ENCODE measurements around the gene TREML4.
"Not testable (repeated sequence)": the region's sequence is repeated elsewhere in the genome, so short reads cannot be mapped to it uniquely, and the experiment has no call there.

Gene TREML4, protein sequence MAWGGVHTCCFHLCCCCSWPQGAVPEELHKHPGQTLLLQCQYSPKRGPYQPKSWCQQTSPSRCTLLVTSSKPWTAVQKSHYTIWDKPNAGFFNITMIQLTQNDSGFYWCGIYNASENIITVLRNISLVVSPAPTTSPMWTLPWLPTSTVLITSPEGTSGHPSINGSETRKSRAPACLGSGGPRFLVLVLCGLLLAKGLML

DNA sequence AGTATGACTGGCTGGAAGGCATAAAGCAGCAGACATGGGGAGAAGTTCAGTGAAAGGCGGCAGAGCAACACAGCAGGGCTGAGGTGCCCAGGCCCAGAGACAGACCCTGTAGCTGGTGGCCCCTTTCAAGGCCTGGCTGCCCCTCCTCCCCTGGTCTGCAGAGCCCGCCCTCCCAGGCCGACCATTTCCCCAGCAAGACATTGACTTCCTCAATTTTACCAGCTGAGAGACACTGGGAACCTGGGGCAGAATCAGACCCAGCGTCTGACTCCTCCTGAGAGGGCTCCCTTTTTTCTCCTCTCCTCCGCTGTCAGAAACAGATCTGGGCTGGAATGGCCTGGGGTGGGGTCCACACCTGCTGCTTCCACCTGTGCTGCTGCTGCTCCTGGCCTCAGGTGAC is at the start of gene TREML4:
Gene TREML4, plus strand, starts transcription at position 254 of the 400 bp plus-strand sequence. Its CDS starts 79 bp downstream, at position 333.
- DNase-seq = no peak

DNA sequence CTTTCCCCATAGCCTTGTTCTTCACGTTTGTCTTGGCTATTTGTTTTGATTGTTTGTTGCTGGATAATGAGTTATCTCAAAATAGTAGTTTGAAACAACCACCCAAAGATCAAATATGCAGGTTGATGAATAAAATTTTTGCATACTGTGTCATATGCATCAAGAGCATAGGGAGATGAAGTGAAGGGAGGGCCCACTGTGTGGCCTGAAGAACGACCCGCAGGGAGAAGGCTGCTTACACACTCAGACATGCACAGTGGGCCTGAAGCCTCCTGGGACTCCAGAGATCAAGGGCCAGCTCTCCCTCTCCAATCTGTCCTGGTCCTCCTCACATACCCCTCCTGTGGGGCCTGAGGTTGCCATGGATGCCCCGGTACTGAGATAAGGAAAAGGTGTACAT is 49.0 kb upstream of the TREML4 start:
- no peak for DNase-seq

DNA sequence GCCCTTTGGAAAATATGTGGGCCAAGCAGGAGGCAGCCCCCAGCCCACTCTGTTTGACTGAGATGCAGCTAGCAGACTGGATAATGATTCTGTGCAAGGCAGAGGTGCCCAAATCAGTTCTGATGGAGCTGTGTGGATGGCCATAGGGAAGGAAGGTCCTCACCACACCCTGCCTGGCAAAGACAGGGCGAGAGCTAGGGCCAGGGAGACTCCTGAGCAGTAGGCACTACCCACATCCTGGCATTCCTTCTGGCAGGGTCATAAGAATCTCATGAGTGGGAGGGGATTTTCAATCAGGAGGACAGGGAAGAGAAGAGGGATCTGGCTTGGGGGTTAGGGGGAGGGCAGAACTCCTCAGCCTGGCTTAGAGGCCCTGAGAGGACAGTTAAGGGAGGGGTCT is 46.6 kb upstream of the TREML4 start:
- DNase-seq = peak; percentile 55

DNA sequence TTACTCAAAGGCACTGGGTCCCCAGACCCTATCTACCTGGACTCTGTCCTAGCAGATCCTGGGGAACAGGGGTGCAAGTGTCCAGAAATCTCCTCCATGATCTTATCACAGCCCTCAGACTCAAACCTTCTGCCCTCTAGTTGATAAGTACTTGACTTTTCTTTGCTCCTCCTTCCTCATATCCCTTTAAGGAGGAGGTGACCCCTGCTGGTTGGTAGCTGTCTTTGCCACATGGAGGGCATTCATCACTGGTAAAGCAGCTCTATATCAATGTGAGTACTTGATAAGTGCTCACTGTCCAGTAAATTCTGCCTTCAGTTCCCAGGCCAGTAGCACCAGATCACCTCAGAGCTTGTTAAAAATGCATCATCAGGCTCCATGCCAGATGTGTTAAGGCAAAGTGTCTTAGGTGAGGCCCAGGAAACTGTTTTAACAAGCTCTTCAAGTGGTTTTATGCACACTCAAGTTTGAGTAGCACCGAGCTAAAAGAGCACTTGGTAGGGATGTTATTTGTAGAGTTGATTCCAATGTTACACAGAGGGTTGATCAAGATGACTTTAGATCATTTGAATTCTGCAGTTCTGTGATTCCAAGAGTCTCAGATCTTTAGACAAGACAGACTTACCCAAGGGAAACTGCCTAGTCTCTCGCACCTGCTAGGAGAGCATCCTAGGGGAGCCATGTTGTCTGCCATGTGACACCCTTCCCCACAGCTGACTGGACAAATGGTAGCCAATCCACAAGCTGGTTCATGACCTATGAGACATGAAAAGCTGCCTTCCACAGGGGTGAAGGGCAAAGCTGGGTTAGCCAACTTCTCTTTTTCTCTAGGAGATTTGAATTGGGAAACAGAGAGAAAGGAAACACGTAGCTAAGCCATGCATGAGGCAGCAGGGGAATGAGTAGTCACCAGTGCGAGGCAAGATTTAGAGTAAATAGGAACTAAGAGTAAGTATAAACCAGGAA is 45.8 kb upstream of the TREML4 start:
- peak; percentile 76 for DNase-seq

DNA sequence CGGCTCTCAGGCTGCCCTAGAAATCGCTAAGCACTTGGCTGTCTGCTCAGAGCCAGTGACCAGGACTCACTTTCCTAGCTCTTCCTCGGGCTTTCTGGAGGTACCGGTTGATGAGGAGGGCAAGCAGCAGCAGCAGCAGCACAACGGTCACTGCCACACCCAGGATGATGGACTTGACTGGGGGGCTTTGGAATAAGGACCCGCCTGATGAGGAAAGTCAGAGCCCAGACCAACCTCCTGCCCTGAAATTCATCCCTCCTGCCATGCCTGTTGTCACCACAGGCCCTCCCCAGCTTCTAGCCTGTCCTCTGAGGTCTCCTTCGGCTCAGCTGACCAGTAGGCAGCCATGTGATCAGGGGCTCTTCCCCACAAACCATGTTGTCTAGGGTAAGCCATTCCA is 43.4 kb upstream of the TREML4 start:
- no peak for DNase-seq

DNA sequence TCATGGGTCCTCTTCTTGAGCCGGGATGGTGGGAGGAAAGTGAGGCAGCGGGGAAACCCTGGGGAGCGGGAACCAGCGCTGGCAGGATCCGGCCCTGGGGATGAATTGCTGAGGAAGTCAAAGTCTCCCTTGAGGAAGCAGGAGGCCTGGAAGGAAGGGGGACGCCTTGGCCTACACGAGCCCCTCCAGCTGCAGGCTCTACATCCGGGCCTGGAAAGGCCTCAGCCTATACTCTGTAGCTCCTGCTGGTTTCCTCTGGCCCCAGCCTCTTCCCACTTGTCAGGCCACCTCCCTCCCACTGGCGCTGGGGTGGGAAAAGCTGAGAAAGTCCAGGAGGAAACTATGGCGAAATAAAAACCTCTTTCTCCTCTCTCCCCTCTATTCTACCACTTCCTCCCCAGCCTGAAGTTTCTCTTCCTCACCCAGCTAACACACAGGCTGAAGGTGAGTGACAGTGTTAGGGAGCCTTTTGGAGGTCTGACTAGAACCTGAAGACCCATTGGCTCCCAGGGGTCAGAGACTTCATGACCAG is 42.1 kb upstream of the TREML4 start:
- no peak for DNase-seq

DNA sequence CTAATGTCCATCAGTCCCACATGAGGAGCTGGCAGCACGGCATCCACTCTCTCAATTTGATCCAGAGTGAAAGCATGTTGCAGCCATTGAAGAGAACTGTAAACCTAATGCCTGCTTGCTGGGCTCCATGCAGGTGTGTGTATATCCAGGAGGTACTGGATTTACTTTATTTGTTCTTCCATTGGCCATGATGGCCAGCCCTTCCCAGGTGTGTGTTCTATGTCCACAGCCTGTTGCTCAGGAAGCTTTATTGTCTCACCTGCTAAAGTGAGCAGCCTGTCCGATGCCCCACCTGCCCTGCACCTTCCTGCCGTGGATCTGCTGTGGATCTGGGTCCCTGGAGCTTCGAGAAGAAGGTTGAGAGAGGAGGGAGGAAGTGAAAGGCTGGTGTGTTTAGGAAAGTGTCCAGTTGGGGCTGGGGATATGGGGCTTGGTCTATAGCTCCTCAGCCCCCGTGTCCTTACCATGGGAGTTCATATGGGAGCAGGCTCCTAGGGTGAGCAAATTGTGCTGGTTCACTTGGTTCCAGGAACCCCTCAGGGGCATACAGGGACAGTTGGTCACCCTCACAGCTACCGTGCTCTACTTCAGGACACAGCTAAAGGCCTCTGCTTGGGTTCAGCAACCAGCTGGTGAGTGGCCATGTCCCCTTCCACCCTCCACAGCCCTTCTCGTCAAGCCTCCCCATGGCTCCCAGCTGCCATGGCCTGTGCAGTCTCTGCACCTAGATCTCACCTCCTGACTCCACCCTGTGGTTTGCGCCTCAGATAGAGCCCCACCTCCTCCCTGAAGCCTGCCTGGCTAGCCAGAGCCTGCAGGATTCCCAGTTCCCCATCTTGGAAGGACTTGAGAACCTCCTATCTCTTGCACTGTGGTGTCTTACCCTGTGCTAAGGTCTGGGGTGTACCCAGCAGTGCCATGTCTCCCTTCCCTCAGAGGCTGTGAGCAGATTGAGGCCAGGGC is 39.9 kb upstream of the TREML4 start:
- DNase-seq = no peak

DNA sequence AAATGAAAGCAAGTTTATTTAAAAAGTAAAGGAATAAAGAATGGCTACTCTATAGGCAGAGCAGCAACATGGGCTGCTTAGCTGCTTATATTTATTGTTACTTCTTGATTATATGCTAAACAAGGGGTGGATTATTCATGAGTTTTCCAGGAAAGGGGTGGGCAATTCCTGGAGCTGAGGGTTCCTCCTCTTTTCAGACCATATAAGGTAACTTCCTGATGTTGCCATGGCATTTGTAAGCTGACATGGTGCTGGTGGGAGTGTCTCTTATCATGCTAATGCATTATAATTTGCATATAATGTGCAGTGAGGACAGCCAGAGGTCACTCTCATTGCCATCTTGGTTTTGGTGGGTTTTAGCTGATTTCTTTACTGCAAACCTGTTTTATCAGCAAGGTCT is 39.1 kb upstream of the TREML4 start:
- not testable (repeated sequence) for DNase-seq

DNA sequence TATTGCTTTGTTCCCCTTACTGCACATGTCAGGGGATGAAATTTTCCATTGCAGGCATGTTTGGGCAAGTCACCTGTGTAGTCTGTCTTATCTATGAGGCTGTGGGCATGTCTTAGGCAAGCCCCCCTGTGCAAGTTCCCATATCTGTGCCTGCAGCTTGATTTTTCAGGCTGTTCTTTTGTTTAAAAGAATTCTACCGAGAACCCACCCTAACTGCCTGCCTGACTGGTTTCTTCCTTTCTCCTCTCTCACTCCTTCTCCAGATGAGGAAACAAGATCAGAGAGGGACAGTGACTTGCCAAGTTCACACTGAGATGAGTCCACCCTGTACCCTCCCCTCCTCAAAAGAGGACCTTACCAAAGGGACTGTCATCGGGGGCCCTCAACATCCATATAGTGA is 38.2 kb upstream of the TREML4 start:
- DNase-seq = no peak

DNA sequence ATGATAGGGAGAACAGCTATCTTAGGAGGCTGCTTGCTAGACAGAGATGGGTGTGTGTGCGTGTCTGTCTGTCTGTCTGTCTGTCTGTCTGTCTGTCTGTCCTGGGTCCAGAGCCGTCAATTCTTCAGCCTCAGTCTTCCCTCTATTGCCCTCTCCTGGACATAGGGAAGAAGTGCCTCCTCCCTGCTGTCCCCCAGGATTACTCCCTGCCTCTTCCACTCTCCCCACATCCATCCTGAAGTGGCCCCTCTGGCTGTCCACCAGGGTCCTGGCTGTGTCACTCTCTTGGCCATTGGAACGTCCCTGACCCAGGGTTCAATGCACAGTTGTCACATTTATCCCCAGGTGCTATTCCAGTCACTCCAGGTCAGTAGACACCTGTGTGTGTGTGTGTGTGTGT is 37.4 kb upstream of the TREML4 start:
- DNase-seq = no peak

DNA sequence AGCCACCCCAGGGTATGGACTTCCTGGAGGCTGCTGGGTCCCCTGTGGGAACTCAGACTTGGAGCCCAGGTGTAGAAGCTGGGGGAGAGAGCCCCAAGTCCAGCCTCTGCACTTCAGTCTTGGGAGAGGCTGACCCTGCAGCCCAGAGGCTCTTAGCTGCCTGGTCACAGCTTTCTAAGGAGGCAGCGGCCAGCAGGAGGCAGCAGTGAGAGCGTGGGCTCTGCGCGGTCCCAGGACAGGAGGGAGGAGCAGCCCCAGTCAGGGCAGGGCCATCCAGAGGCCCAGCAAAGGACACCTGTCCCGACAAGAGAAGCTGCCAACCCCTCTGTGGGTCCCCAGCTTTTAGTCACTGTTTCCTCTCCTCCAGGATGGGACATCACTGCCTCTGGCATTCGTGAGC is 36.6 kb upstream of the TREML4 start:
- DNase-seq = peak; percentile 76

DNA sequence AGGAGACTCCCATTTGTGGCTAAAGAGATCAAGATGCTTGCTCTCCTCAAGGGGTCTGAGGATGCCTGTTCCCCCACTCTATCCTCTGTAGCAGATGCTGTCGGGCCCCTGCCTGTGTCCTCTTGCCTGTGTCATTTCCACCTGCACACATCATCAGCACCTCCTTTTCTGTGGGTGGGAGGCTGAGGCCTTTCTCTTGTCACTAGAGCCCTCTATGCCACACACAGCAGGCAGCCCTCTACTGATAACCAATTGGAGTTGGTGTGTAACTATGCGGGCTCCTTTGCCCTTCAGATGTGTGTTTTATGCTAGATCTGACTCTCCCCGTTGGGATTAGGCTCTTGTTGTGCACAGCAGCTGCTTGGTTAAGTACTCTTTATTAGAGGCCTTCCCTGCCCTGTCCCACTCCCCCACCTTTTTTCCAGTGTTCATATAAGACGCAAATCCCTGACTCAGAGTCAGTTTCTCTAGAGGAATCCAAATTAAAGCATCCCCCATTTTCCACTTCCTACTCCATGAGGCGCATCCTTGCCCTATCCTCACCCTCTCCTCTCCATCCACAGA is 34.9 kb upstream of the TREML4 start:
- DNase-seq = no peak

DNA sequence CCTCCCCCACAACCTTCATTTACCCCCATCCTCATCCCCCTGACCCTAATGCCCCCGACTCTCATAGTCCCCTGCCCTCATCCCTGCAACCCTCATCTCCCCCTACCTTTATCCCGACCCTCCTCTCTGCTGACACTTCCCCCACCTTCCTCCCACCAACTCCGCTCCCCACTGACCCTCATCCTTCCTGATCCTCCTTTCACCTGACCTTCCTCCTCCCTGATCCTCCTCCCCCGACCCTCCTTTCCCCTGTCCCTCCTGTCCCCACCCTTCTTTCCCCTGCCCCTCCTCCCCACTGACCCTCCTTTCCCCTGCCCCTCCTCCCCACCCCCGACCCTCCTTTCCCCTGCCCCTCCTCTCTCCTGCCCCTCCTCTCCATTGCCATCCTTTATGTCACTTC is 34.3 kb upstream of the TREML4 start:
- DNase-seq = no peak

DNA sequence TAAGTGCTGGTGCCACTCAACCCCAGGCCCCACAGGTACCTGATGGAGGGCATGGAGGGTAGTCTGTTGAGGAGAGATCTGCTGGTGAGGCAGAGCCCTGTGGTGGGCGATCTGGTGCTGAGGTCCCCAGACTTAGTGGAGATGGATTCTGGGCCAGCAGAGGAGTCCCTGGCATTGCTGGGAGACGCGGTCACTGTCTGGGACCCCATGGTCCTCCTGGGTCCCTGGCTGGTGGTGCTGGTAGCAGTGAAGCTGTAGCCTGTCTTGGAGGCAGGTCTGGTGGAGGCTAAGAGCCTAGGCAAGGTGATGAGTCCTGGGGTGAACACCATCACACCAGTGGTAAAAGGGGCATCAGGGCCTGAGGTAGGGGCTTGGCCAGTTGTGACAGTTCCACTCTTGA is 33.8 kb upstream of the TREML4 start:
- DNase-seq = no peak

DNA sequence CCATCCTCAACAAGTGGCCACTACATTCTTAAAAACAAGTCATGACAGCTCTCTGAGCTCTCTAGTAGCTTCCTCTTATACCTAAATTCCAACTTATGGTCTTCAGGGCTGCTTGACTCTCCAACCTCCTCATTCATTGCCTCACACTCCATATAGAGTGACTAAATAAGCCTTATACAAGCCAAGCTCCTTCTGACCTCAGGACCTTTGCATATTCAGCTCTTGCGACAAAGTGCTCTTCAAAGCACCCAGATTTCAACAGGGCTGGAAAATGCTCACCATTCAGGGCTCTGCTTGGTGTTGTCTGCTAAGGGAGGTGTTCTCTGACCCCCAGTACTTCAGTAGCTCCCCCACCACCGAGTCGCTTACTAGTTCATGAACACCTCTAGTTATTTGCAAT is 30.9 kb upstream of the TREML4 start:
- no peak for DNase-seq

DNA sequence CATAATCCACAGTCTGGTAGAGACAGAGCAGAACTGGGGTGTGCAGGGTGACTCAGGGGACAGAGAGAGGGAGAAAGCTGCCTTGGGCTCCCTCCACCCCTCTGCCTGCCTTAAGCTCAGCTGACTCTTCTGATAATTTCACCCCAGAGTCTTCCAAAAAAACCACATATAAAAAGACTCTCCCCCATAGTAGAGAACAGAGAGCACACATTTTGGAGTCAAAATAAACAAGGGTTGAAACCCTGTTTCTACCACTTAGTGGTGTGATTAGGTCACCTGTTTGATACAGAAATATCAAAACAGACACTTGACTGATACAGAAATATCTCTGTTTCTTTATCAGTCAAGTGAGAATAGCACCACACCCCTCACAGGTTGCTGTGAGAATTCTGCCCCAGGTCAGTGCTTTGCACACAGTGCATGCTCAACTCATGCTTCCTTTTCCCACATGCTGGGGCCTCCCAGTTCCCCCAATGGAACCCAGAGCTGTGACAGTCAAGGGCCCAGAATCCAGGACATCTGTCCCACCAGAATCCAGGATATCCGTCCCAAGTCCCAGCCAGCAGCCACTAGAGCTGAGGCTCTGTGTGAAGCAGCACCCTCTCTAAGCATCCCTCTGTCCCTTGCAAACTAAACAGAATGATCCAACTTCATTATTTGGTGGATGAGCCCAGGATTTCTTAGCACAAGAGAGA is 28.4 kb upstream of the TREML4 start:
- peak; percentile 68 for DNase-seq

DNA sequence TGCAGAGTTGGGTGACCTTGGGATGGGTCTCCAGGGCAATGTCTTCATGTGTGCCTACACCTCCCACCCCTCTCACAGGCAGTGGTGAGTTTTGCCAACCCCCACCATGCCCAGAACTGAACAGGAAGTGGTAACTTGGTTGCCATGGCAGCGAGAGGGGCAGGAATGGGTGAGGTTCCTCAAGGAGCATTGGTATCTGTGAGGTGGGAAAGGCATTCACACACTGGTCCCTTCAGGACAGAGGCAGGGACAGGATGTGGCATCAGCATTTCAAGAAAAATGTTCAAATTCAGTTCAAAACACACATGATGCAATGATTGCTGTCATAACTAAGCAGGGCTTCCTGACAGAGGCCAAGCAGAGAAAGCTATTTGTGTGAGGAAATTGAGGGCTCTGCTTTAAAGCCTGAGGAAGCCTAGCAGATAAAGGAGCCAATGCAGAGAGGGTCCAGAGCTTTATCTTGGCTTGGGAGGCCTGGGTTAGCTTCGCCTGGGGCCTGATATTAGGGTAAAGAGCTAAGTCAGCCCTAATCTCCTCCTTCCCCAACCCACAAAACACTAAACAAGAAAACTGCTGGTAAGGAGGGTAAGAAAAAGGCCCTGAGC is 27.8 kb upstream of the TREML4 start:
- peak; percentile 82 for DNase-seq

DNA sequence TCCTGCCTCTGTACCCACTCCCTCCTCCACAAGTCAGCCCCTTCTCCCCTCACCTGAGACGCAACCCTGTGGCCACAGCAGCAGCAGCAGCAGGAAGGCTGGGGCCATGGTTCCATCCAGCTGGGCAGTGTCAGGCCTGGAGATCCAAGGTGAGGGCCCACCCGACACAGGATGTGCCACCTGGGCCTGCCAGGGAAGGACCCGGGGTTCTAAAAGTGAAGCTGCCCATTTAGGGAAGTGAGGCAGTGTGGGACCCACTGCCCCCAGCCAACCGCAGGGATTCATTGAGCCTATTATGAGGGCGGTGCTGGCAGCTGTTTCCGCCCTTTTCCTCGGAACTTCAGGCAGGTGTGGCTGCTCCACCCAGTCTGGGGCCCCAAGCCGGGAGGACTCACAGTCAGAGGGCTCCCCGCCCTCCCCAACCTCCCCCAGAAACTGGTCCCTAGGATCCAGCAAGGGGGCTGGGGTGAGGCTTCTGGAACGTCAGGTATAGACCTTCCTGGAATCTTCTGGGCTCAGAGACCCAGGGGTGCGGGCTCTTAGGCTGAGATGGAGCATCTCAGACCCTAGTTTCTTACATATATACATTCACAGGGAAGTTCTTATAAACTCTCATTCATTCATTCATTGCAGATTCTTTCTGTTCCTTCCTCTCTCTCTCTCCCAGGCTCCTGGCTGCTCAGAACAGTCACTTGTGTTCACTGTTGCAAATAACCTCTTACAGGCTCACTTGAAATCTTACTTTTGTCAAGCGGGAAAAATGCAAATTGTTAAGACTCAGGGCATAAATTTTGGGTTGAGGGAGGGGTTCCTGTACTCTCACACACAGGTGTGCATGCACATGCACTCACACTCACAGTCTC is 27.0 kb upstream of the TREML4 start, which contains the start of gene TREML2:
Gene TREML2, minus strand, starts transcription at position 249 of the 863 bp plus-strand sequence. Its CDS starts 141 bp downstream, at position 108.
- DNase-seq = no peak

DNA sequence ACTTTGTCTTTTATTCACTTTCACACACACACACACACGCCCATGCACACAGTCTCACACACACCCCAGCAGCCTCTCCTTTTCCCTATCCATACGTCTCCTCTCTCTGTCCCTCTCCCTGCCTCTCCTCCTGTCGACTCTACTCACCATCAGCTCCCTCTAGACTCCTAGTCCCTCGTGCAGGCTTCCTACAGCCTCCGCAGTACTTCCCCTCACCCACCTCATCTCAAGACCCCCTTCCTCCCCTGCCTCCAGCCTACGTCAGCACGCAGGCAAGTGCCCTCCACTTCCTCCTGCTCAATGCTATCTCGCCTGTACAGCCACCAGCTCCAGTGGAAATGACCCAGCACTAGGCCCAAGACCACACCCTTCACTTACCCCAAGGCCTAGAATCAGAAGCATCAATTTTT is 26.4 kb upstream of the TREML4 start:
- no peak for DNase-seq

DNA sequence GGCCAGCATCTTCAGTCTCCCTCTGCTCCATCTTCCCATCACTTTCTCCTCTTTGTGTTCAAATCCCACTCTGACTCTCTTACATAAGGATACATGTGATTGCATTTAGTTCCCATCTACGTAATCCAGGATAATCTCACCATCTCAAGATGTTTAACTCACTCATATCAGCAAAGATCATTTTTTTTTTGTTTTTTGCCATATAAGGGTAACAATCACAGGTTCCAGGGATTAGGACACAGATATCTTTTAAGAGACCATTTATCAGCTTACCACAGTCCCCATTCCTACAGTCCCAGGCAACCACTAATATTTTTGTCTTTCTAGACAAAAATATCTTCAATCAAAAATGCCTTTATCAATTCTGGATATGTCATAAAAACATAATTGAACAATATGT is 24.0 kb upstream of the TREML4 start:
- no peak for DNase-seq

Measured in activated effector memory CD4-positive, alpha-beta T cell treated with anti-CD3 and anti-CD28 coated beads, Interleukin-2, amount 50 U/mL, for 16 hours (primary cell).